AML-193 (cell line): ENCODE data around the gene ZRANB3.

Source experiments
- DNase-seq, 2 experiments: peaks; one replicate each; lab custom pipeline; 2025; lab: John Stamatoyannopoulos, UW

ZRANB3 gene

GRCh38 chr2:135175177-135175576 lies 355.8 kb downstream of the ZRANB3 start:
- DNase-seq = no peak

GRCh38 chr2:135174810-135175093 lies 356.3 kb downstream of the ZRANB3 start:
- no peak for DNase-seq

GRCh38 chr2:135174049-135174809 lies 356.8 kb downstream of the ZRANB3 start:
- no peak for DNase-seq

- no peak for DNase-seq
Measured at GRCh38 chr2:135169900-135170753, 360.9 kb downstream of the ZRANB3 start.

- DNase-seq = no peak
Measured at GRCh38 chr2:135168204-135168856, 362.7 kb downstream of the ZRANB3 start.

- DNase-seq = no peak
Measured at GRCh38 chr2:135167273-135167672, 363.7 kb downstream of the ZRANB3 start.

GRCh38 chr2:135164431-135164830 lies 366.6 kb downstream of the ZRANB3 start:
- DNase-seq = no peak

- no peak for DNase-seq
Measured at GRCh38 chr2:135163901-135164300, 367.1 kb downstream of the ZRANB3 start.

GRCh38 chr2:135163306-135163705 lies 367.7 kb downstream of the ZRANB3 start:
- no peak for DNase-seq

GRCh38 chr2:135162786-135163185 lies 368.2 kb downstream of the ZRANB3 start:
- no peak for DNase-seq

- DNase-seq = no peak
Measured at GRCh38 chr2:135162377-135162776, 368.6 kb downstream of the ZRANB3 start.

- DNase-seq = no peak
Measured at GRCh38 chr2:135159191-135159590, 371.8 kb downstream of the ZRANB3 start.

- DNase-seq = no peak
Measured at GRCh38 chr2:135157856-135158255, 373.2 kb downstream of the ZRANB3 start.

- no peak for DNase-seq
Measured at GRCh38 chr2:135154962-135155361, 376.1 kb downstream of the ZRANB3 start.

- no peak for DNase-seq
Measured at GRCh38 chr2:135152361-135152760, 378.7 kb downstream of the ZRANB3 start.

GRCh38 chr2:135151615-135152014 lies 379.4 kb downstream of the ZRANB3 start:
- no peak for DNase-seq

- DNase-seq = no peak
Measured at GRCh38 chr2:135150725-135151124, 380.3 kb downstream of the ZRANB3 start.

- DNase-seq = no peak
Measured at GRCh38 chr2:135149251-135149650, 381.8 kb downstream of the ZRANB3 start.

- DNase-seq = no peak
Measured at GRCh38 chr2:135144343-135144742, 386.7 kb downstream of the ZRANB3 start.

GRCh38 chr2:135142323-135142722 lies 388.7 kb downstream of the ZRANB3 start:
- DNase-seq = no peak

- no peak for DNase-seq
Measured at GRCh38 chr2:135140606-135141005, 390.4 kb downstream of the ZRANB3 start.

- no peak for DNase-seq
Measured at GRCh38 chr2:135132314-135132713, 398.7 kb downstream of the ZRANB3 start.

- DNase-seq = no peak
Measured at GRCh38 chr2:135130751-135131150, 400.3 kb downstream of the ZRANB3 start.
